Astrocyte of the hippocampus (primary cell): Measurements from ENCODE around the gene BDH1.
A peak's percentile ranks its signal among the peaks of the same experiment; 100 is the strongest.
"Not testable (repeated sequence)": the region's sequence is repeated elsewhere in the genome, so short reads cannot be mapped to it uniquely, and the experiment has no call there.

Experiments used
- DNase-seq: peaks from one replicate; pipeline ENCODE4 v3.0.0; 2011; ENCODE audit warnings: low read depth, low spot score

BDH1 gene

DNA sequence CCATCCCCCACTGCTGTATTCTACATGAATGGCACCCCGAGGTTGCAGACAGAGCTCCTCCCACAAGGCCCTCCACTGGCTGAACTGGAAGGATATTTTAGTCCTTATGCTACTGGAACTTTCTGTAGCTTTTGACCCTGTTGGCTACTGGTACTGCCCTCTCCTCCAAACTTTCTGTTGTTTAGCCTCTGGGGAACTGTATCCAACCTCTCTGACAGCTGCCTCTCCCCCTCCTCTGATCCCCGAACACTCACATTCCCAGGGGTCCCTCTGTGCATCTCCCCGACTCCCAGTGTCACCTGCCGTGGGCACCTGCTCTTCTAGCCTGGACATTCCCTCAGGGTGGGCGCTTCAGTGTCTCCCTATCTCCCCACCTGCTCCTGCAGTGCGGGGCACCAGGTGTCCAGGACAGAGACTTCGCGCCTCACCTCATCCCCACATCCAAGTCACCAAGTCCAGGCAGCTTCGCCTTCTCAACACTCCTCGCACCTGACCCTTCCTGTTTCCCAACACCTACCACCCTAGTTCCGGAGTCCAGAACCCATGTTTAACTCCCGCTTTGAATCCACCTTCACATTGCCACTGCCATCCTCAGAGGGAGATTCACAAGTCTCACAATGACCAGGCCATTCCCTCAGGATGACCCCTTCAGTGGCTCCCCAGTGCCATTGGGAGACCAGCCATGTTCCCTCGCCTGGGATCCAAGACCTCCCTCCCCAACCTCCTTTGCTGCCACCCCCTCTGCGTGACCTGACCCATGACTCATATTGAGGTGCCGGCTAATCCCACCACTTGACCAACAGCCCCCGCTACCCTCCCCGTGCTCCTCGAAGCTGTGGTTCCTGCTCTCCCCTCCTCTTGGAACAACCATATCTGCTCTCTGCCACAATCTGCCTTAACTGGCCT, 34.2 kb downstream of the BDH1 start:
- no peak for DNase-seq

DNA sequence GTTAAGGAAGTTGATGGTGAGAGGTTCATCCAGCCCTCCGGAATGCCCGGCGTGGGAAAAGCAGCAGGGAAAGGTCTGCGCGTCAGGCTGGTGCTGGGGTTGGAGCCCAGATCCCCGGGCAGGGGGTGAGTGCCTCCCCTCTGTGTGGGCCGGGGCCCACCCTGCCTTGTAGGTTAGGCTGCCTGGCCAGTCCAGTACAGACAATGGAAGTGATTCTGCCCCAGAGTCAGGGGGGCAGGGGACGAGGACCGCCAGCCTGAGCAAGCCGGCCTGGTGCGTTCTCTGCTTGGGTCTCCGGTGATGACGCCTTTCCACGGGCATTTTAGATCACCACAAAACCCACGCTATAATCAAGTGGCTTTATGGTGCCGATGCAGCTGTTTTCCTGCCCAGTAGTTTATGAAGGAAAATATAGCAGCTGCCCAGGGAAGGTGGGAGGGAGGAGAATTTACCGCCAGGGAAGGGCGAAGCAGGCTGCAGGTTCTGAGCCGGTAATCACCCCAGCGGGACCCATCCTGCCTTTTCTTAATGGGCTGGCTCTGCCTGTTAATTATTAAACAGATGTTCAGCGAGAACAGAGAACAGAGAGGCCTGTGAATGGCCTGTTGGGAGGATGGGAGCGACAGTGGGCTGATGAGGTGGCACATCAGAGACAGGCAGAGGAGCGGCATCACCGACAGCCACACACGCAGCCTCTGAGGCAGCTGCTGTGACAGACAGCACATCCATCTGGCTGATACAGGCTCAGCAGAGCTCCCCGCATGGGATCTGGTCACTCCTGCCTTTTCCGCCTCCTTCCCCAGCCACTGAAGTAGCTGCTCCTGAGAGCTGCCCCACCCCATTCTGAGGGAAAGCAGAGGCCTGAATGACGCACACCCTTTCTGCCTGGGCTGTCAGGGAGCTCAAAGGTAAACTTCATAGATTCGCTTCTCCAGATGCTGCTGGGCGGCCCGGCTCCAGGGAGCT, 35.2 kb downstream of the BDH1 start:
- DNase-seq, result peak; percentile 57

DNA sequence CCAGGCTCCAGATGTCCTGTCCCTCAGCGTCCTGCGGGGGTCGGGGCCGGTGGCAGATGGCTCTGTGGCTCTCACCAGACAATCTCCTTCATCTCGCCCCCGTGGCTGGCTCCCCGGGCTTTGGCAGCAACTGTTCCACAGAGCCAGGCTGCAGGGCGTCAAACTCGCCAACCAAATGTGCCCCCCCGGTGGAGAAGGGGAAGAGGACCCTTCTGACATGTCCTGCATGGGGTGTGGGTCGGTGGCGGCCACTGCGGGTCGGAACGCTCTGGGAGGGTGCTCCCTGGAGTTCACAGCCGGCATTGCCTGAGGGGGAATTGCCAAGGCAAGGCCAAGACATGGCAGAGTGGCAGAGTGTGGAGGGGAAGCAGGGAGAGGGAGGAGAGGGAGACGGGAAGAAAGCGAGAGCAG, 36.0 kb downstream of the BDH1 start:
- DNase-seq, result no peak

DNA sequence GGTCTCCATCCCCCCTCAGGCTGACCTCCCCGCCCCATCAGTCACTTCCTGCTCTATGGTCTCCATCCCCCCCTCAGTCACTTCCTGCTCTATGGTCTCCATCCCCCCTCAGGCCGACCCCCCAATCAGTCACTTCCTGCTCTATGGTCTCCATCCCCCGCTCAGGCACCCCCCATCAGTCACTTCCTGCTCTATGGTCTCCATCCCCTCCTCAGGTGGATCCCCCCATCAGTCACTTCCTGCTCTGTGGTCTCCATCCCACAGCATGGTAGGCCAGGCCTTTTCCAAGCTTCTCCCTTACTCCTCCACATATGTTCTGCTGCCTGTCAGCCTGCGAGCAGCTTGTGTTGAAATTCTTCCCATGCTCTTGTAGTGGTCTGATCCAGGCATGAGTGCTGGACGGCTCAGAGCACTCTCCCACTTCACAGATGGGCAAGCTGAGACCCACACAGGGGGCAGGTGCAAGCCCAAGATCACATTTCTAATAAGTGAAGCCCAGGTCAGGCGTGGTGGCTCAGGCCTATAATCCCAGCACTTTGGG, 36.8 kb downstream of the BDH1 start:
- DNase-seq, result no peak

DNA sequence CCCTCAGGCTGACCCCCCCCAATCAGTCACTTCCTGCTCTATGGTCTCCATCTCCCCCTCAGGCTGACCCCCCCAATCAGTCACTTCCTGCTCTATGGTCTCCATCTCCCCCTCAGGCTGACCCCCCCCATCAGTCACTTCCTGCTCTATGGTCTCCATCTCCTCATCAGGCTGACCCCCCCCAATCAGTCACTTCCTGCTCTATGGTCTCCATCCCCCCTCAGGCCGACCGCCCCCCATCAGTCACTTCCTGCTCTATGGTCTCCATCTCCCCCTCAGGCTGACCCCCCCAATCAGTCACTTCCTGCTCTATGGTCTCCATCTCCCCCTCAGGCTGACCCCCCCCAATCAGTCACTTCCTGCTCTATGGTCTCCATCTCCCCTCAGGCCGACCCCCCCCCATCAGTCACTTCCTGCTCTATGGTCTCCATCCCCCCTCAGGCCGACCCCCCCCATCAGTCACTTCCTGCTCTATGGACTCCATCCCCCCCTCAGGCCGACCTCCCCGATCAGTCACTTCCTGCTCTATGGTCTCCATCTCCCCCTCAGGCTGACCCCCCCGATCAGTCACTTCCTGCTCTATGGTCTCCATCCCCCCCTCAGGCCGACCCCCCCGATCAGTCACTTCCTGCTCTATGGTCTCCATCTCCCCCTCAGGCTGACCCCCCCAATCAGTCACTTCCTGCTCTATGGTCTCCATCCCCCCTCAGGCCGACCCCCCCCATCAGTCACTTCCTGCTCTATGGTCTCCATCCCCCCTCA, 37.7 kb downstream of the BDH1 start:
- DNase-seq, result not testable (repeated sequence)

DNA sequence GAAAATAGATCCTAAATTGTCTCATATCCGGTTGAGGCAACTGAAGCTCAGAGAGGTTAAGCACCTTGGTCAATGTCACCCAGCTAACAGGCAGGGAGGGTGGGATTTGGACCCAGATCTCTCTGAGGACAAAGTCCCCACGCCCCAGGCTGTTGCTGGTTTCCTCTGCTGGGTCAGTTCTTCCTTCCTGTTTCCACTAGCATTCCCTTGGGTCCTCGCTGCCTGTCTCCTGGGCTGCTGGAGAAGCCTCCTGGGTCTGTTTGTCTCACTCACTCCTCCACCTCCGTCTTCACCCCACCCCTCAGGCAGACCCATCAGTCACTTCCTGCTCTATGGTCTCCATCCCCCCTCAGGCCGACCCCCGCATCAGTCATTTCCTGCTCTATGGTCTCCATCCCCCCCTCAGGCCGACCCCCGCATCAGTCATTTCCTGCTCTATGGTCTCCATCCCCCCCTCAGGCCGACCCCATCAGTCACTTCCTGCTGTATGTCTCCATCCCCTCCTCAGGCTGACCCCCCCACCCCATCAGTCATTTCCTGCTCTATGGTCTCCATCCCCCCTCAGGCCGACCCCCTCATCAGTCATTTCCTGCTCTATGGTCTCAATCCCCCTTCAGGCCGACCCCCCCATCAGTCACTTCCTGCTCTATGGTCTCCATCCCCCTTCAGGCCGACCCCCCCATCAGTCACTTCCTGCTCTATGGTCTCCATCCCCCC, 38.7 kb downstream of the BDH1 start:
- not testable (repeated sequence) for DNase-seq

DNA sequence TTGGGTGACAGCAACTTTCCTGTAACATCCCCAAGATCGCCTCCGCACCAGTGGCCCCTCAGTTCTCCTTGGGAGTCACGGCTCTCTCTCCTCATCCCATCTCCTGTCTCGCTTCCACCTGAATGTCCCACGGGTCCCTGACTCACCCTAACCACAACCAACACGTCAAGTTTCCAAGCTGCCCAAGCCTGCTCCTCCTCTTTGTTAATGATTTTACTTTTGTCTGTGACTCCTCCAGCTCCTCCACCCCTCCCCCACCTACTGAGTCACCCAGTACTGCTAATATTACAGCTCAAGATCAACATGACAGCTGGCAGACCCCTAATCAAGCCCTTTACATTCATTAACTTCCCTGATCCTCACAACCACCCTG, 39.3 kb downstream of the BDH1 start:
- DNase-seq, result peak; percentile 92

DNA sequence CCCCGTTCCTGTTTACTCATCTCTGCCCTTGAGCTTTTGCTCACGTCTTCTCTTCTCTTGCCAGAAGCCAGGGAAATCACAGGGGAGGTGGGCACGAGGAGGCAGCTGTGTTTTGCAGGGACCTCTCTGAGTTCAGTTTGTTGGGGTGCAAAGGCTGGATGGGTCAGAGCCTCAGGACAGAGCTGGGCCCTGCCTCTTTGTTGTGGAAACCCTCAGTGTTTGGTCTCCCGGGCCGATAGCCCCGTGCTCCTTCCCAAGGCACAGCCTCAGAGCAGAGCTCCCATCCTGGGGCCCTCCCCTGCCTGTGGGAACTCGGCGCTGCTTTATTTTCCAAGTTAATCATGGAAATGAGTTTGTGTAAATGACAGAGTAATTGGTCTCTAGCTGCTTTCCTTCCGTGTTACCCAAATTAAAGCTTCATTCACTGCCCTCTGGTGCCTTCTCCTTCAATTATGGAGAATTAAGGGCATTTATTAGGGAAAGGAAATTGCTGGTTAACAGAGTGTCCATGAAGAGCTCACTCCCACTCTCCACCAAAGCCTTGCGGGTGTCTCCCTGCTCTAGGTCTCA, 40.9 kb downstream of the BDH1 start:
- DNase-seq, result no peak

DNA sequence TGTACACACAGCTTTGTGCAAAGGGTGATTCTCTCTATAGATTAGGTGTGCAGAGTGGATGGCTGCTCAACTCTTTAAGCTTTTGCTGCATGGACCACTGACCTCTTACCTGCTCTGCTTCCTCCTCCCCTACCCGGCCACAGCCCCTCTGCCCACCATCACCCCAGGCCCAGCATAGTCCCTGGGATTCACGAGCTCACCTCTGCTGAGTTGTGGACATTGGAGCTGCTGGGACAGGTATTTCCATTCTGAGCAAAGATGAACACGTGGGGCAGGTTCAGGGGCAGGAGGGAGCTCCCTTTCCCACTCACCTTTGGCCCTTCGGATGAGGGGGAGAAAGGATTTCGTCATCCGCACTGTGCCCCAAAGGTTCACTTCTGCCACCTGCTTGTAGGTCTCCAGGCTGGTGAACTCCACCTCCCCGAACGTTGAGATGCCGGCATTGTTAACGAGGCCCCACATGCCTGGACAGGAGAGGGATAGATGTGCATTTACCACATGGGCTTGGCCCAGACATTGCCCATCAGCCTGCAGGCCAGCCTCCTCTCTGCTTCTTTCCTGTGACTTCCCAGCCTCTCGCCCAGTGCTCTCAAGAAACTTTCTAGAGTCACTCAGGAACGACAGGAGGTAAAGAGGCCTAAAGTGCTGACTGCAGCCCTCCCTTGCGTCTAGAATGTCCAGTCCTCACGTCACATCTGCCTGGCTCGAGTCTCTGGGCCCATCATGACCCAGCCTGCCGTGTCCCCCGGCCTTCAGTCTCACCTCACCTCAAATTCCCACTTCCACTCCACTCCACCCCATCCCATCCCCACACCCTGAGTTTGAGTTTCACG, 41.6 kb downstream of the BDH1 start:
- DNase-seq, result no peak

DNA sequence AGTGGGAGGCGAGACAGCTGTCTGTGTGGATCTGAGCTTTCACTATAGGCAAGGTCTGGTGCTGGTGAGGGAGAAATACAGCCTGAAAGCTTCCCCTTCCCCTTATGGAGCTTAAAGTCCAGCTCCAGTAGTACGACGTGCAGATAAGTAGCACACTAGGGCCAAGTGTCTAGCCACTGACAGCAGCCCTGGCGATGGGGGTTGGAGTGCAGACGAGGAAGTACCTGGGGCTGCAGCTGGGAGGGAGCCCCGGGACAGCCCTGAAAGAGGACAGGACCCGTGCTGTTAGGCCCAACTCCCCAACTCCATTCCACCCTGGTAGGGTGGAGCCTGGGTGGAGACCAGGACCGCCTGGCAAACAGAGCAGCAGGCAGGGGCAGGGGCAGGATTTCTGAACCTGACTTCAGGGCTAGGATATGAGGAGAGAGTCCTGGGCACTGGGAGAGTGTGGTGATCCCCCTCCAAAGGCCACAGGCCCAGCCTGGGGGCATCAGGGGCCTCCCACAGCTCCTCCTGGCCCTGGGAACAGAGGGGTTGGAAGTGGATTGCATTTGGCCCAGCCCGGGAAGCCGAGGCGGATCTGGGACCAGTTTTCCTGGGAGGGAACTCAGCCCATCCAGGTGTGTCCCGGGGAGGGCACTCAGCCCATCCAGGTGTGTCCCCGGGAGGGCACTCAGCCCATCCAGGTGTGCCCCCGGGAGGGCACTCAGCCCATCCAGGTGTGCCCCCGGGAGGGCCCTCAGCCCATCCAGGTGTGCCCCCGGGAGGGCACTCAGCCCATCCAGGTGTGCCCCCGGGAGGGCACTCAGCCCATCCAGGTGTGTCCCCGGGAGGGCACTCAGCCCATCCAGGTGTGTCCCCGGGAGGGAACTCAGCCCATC, 42.8 kb downstream of the BDH1 start:
- no peak for DNase-seq

DNA sequence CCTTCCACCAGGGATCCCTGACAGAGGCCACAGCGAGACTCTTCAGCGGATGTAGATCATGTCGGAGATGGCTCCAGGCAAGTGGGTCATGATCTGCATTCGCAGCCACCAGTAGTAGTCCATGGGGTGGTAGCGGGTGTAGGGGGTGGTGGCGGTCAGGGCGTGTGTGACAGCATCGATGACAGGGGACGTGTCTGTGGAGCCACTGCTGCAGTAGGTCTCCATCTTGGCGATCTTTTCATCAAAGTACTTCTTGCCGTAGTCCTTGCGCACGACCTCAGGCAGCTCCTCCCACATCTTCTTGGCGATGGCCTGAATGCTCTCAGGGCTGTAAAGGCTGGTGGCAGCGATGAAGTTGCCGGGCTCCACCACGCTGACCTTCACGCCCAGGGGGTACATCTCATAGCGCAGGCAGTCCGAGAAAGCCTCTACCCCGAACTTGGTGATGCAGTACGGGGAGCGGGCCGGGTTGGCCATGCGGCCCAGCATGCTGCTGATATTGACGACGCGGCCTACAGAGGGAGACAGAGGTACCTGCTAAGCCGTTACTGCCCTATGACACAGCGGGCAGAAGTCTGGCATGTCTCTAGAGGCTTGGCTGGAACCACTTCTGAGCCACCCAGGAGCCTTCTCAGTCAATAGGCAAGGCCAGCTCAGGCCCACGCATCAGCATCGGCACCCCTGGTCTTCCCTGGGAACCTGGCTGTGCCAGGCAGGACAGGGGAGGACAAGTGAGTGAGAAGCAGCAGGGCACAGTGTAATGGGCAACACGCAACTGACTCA, 43.7 kb downstream of the BDH1 start:
- no peak for DNase-seq

DNA sequence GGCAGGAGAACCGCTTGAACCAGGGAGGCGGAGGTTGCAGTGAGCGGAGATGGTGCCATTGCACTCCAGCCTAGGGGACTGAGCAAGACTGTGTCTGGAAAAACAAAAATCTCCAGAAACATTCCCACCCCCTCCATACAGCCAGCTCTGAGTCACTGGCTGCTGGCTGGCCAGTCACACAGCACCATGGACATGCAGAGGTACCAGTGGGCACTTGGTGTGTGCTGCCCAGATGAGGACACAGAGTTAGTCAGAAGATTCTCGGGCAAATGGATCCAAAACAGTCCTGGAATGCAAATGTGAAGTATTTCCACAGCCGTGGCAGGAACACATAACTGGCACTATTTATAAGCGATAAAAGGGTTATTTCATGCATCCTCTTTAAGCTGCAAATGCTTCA, 44.6 kb downstream of the BDH1 start:
- peak; percentile 74 for DNase-seq

DNA sequence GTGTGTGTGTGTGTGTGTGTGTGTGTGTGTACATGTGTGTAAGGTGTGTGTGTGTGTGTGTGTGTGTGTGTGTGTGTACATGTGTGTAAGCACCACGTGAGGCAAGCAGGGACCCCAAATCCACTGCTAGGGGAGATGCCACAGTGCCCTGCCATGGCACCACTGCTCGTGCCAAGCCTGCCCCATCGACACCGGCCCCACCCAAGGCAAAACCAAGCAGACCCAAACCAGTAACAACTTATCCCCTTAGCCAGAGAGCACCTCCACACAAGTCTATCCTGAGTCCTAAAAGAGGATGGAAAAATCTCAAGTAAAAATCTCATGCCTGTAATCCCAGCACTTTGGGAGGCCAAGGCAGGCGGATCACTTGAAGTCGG, 45.1 kb downstream of the BDH1 start:
- no peak for DNase-seq

DNA sequence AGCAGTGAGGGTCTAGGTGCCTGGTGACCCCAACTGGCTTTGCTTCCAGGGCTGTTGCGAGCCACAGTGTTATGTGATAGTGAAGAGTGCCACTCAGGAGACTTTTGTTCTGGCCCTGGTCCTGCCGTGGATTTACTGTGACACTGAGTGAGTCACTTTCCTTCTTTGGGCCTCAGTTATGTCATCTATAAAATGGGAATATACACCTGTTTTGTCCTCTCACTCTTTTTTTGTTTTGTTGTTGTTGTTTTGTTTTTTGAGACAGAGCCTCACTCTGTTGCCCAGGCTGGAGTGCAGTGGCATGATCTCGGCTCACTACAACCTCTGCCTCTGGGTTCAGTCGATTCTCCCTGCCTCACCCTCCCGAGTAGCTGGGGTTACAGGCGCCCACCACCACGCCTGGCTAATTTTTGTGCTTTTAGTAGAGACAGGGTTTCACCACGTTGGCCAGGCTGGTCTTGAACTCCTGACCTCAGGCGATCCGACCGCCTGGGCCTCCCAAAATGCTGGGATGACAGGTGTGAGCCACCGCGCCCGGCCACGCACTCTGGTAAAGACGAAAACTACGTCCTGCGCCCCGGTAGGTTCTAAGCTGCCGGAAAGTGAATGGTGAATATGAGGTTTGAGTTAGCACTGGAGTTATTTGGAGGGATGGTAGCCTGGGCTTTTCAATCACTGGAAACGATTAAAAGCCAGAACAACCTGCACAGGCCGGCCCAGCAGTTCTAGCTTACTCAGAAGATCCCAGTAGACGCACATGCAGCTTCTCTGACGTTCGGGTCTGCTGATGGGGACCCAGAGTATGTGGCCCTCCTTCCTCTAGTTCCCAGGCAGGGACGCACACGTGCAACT, 46.6 kb downstream of the BDH1 start:
- DNase-seq, result no peak

DNA sequence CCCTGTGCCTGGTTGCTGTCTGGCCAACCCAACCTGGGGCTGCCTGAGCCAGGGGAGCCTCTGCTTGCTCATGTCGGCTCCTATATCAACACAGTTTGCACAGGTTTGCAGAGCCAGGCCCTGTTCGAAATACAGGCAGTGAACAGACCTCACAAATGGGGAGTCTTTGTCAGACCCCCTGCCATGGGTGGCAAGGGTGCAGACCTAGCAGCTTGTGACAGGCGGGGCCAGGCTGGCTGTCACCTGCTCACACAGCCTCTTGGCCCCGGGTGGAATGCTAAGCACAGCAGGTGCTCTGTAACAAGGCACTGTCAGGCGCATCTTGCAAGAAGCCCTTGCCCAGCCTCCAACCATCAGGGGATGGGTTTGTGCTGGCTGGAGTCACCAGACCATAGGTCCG, 47.3 kb downstream of the BDH1 start:
- no peak for DNase-seq

DNA sequence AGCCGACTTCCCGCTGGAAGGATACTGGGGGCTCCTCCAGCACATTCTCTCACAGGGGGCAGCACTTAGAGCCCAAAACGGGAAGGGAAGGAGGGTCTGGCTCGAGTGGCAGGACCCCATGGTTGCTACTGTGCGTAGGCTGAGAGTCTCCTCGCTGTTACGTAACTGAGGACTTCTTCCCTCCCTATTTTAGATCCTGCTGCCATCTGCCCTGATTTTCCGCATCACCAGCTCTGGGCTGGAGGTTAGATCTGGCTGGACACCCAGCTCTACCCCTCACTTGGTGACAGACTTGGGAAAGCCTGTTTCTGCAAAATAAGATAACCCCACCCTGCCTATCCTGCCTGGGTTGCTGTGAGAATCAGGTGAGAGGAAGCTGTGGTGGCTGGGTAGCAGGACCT, 47.7 kb downstream of the BDH1 start:
- DNase-seq, result no peak

DNA sequence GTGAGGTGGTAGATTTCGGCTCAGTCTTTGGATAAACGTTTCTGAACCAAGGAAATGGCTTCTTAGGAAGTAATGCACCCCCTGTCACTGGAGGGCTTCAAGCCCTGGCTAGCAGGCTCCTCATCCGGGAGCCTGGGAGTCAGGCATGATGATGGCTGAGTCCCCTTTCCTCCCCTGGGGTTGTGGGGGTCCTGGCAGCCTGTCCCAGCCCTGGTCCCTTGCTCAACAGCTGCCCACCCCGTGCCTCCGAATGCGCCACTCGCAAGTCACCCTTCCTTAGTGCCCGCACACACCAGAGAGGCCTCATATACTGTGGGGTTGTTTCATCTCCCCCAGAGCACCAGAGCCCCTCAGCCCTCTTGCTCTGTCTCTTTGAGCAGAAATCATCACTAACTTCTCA, 48.2 kb downstream of the BDH1 start:
- DNase-seq, result no peak
